Femur (tissue), 1 donor: Measurements from ENCODE around the gene CLCNKA.
"Not testable (repeated sequence)": the region's sequence is repeated elsewhere in the genome, so short reads cannot be mapped to it uniquely, and the experiment has no call there.

Experiments
- DNase-seq: peaks from one replicate; pipeline ENCODE4 v3.0.0-alpha.2; 2017

Gene CLCNKA

DNA sequence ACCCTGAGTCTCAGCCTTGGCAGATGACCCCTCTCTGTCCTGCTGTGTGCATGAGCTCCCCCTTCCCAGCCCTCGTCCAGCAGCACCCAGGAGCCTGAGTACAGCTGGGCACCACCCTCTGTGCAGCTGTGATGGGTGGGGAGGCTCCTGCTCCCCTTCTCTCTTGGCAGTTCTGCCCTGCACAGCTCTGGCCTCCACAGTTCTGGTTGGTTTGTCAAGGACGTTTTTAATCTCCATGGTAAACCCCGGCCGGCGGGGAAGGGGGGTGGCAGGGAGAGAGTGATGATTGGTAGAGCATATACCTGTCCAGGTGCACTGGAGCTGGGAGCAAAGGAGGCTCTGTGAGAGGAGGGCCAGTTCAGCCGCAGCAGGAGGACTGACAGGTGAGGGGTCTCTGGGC is at the start of gene CLCNKA:
Gene CLCNKA (plus strand): TSS at position 356 of the 400 bp plus-strand sequence. CDS start 584 bp downstream, outside the sequence.
- DNase-seq: no peak

DNA sequence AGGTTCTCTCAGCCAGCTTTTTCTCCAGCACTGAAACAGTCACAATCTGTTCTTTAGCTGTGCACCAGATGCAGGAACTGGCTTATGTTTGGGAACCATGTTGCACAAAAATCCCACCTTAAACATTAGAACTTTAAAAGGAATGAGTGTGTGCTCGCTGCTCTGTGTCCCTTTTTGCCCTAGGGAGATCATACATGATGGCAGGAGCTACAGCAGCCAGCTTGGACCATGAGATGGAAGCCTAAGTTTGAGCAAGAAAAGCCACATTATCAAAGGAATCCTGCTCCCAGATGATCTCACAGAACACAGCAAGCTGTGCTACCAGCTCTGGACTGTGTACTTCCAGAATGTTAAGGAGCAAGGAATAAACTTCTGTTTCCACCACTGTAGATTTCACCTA is 49.4 kb upstream of the CLCNKA start:
- no peak for DNase-seq

DNA sequence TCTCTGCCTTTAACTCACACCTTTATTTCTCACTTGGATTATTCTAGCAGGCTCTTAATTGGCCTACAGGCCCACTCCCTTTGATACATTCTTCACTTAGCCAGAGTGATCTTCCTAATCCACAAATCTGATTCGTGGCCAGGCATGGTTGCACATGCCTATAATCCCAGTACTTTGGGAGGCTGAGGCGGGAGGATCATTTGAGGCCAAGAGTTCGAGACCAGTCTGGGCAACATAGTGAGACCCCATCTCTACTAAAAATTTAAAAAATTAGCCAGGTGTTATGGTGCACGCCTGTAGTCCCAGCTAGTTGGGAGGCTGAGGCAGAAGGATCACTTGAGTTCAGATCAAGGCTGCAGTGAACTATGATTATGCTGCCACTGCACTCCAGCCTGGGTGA is 48.1 kb upstream of the CLCNKA start:
- no peak for DNase-seq

DNA sequence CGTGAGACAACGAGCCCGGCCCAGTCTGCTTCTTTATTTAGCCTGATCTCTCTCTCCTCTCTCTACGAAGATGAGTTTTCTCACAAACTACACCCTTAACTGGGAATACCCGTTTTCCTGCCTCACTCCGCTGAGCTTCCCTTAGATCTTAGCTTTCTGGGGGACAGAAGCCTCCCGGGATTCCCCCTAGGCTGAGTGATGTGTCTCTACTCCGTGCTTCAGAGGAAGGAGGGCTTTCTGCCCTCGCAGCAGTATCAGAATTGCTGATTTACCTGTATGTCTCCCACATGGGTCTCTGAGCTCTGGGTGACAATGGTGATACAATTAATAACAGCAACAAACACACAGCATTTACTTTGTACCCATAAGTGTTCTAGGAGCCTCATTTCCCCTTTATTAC is 47.0 kb upstream of the CLCNKA start:
- no peak for DNase-seq

DNA sequence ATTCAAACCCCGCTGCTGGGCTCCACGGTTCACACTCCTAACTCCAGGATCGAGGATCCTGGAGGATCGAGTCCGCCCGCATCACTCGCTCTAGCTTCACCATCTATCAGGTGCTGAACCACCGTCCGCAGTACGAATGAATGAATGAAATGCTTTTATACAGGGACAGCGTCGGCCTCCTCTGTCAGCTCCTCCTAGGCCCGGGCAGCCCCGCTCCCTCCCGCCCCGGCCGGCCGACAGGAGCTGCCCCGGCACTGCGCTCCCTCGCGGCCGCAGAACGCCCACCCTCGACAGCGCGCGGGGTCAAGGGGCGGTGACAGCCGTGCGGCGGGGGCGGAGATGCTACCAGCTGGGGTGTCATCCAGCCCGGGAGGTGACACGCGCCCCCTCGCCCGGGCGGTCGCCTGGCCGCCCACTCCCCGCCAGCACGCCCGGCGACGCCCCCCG is 46.5 kb upstream of the CLCNKA start:
- peak; percentile 77 for DNase-seq

DNA sequence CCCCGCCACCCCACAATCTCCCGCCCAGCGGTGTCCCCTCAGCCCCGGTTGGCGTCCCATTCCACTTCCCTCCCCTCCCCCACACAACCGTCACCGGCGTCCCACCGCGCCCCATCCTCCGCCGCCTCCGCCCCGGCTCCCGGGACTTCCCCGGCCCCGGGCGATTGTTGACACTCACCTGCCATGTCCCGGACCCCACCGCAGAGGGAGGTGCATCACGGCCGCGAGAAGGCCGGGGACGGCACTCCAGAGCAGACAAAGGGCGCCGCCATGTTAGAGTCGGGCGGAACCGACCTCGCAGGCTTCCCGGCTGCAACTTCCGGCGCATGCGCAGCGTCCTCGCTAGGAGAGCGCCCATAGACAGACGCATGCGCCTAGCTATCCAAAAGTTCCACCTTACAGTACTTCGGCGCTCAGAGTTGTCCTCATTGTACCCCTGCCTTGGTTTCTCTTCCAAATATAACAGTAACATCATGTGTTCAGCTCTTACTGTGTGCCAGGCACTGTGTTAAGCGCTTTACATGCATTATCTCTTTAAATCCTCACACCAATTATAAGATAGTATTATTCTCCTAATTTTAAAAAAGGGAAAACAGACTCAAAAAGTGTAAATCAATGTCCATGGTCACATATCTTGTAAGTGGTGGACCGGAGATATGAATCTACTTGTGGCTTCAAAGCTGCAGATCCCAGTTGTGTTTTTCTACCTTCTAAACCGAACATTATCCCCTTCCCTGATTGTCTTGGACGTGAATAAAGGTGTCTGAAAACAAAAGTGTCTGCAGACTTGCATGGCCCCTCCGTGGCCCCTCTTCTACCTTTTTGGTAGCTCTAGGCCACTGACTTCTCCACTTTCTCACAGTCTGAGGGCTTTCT is 45.8 kb upstream of the CLCNKA start, which contains the start of gene ZBTB17:
Gene ZBTB17 (minus strand): TSS at position 297 of the 876 bp plus-strand sequence. CDS start 27,606 bp downstream, outside the sequence.
- peak; percentile 96 for DNase-seq

DNA sequence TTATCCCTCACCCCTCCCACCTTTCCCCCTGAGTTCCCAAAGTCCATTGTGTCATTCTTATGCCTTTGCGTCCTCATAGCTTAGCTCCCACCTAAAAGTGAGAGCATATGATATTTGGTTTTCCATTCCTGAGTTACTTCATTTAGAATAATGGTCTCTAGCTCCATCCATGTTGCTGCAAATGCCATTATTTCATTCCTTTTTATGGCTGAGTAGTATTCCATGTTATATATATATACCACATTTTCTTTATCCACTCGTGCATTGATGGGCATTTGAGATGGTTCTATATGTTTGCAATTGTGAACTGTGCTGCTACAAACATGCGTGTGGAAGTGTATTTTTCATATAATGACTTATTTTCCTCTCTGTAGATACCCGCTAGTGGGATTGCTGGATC is 43.9 kb upstream of the CLCNKA start:
- not testable (repeated sequence) for DNase-seq

DNA sequence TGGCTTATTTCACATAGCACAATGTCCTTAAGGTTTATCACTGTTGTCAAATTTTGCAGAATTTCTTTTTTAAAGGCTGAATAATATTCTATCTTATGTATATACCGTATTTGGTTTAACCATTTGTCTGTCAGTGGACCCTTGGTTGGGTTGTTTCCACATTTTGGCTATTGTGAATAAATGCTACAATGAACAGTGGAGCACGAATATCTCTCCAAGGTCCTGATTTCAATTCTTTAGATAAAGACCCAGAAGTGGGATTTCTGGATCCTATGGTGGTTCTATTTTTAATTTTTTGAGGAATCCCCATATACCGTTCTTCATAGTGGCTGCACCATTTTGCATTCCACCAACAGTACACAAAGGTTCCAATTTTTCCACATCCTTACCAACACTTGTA is 40.2 kb upstream of the CLCNKA start:
- DNase-seq: no peak

DNA sequence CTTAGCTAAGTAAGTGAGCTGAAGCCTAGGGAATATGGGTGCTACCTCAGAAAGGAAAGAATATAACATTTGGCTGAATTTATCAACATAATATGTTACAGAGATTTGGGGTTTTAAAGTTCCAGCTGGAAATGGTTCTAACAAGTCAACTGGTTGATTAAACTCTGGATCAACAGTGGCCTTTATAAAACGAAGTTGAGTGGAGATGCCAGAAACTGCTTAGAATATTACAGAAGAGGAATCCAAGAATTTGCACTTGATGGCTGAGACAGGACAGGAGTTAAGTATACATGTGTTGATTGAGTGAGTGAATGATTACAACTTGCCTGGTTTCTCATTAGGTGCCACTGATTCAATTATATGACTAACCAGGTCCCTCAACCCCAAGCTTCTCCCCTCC is 38.6 kb upstream of the CLCNKA start:
- DNase-seq: no peak

DNA sequence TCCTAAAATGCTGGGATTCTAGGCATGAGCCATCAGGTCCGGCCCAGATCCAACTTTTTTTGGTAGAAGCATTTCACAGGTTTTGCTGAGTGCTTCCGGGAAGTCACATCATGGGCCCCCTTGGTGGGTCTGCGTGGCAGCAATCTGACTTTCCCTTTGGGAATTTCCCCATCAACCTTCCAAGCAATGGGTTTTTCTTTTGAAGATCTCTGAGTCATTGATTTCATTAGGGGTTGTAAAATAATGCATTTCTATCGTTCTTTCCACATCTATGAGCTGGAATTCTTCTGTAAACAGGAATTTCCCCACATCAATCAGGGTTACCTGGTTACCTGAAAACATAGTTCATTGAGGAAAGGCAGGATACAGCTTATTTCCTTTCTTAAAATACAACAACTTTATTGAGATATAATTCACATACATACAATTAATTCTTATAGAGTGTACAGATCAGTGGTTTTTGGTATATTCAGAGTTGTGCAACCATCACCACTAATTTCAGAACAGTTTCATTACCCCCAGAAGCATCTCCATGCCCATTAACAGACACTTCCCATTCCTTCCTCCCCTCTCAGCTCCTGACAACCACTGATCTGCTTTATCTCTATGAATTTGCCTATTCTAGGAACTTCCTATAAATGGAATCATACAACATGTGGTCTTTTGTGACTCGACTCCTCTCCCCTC is 36.1 kb upstream of the CLCNKA start:
- DNase-seq: no peak

DNA sequence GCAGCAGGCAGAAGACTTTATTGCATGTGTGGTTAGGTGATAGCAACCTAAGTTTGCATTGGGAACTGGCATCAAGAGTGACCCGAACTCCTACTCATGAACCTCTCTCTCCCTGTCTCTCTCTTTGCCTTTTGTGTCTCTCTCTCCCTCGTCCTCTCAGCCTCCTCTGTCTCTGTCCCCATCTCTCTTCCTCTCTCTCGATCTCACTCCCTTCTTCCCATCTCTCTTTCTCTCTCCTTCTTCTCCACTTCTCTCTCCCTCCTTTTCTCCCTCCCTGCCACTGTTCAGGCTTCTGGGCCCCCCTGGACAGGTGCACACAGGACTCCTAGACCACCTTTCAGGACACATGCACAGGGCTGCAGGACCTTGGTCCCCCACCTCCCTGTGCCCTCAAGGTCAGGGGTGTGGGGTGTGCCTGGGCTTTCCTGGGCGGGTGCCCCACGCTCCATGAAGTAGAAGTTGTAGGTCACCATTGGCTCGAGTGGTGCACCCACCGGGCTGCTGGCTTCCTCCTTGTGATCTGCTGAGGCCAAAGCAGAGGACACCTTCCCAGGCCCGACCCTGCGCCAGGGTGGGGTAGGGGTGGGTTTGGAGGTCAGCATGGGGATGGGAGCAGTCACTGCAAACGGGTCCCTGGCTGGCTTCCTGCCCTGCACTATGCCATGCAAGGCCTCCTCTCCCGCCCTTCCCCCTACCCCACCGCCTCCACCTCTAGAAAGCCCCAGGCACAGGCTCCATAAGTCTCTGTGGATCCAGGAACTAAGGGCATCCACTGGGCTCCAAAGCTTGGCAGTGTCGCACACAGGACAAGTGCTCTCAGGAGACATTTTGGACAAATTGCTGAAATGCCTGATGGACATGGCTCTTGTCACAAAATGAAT is 32.7 kb upstream of the CLCNKA start:
- no peak for DNase-seq

DNA sequence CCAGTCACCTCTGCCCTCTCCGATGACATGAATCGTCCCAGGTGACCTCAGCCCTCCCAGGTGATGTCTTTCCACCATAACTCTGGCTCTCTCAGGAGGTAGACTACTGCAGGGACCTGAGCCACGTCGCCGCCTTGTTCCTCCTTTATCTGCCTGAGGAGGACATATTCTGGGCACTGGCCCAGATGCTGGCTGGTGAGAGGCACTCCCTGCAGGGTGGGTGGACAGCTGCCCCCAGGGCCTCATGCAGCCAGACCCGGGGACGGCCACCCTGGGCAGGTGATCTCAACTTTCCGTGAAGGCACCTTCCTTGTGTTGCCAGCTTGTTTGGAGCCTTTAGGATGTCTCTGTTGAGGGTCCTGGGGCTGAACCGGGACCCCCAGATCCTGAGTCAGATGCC is 32.1 kb upstream of the CLCNKA start:
- DNase-seq: no peak

DNA sequence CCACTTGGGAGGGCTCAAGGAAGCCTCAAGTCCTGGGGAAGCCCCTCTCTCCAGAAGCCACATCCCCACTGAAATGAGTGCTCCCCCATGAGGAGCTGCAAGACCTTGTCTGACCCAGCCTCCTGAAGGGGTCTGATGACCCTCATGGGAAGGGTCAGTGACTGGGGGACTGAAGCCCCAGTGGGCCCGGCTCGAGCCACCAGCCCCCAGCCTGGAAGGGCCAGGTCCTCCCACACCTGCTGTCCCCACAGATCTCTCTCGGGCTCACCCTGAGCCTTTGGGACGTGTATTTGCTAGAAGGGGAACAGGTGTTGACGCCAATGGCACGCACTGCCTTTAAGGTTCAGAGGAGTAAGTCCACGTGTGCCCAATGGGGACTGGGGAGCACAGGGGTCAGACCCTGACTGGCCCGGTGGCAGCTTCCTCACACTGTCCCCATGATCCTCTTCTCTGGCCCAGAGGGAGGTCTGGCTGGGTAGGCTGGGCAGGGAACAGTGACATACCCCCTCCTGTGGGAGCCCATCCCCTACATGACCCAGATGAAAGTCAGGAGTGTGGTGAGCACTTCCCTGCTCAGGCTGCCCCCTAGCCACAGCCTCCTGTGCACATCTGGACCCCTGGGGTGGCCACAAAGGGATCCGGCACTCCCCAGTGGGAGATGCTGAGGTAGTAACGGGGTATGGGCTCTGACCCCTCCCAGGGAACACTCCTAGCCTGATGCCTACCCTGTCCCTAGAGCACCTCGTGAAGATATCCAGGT is 30.2 kb upstream of the CLCNKA start:
- DNase-seq: no peak

DNA sequence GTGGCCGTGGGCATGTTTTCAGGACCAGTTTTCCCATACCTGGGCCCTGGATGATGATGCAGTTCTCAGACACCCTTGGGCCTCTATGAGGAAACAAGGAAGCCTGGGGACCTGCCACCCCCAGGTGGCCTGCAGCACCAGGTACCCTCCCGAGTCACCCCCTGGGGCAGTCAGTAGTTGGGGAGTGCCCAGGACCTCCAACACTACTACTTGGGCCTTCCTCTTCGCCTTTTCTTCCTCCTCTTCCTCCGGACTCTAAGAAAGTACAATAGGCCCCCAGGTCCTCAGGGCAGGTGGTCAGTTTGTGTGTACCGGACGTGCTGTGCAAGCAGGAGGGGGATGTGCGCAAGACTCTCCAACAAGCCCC is 29.7 kb upstream of the CLCNKA start:
- DNase-seq: no peak

DNA sequence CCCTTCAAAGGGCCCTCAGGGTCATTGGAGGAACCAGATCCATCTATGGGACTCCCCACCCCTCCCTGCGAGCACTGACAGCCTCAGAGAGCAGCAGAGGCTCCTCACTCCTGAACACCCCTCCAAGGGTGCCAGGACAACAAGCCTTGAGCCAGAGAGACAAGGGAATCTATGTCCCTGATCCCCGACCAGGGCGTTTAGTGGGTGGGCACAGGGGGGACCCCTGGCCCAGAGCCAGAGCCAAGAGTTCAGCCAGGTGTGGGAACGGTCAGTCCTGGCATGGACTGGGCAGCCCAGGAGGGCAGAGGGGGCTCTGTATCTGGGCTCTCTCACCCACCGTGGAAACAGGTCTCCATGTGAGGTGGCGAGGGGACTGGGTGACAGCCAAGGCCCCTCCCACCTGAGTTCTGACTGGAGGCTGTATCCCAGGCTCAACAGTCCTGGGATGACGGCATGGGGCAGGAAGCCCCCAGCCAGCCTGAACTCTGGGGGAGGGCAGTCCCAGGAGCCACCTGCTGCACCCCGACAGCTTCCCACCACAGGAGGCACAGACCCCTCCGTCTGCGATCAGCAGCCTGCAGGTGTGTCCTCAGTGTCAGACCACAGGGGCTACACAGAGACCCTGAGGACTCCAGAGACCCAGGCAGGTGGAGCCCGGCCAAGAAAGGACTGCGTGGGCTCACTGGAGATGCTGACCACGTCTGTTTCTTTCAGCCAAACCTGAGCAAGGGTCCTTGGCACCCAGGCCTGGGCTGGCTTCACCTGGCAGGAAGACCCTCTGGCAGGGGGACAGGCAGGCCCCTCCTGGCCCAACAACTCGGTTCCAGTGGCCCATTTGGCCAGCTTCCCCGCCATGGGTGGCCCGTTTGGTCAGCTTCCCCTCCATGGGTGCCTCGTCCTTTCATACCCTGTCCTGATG is 29.0 kb upstream of the CLCNKA start:
- DNase-seq: no peak

DNA sequence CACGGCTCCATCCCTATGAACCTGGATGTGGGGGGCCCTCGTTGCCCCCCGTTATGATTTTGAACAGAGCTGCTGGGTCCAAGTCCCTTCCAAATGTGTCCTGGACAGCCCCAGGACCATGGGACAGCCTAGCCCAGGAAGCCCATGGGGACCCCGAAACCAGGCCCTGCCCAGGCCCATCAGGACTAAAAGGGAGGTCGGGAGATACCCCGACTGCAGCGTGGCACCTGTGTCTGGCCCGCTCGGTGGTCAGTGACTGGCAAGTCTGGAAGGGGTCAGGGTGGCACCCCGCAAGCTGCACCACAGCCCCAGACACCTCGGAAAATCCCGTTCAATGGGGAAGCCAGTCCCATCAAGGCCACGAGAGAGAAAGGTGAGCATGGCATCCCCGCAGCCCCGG is 28.2 kb upstream of the CLCNKA start:
- no peak for DNase-seq

DNA sequence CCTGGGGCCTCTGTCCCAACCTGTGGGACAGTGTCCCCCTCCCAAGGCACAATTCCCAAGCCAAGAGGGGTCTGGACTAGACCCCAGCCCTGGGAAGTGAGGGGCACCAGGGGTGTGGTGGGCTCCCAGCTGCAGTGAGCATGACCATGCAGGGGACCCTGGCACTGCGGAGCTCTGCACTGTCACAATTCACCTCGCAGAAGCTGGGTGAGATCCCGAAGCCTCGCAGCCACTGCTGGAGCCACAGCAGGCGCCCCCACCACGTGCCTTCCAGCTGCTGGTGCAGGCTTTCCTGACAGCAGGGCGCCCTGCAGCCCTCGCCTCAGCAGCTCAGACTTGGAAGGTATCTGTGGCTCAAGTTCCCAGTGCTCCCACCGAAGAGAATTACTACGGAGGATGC is 27.8 kb upstream of the CLCNKA start:
- DNase-seq: no peak

DNA sequence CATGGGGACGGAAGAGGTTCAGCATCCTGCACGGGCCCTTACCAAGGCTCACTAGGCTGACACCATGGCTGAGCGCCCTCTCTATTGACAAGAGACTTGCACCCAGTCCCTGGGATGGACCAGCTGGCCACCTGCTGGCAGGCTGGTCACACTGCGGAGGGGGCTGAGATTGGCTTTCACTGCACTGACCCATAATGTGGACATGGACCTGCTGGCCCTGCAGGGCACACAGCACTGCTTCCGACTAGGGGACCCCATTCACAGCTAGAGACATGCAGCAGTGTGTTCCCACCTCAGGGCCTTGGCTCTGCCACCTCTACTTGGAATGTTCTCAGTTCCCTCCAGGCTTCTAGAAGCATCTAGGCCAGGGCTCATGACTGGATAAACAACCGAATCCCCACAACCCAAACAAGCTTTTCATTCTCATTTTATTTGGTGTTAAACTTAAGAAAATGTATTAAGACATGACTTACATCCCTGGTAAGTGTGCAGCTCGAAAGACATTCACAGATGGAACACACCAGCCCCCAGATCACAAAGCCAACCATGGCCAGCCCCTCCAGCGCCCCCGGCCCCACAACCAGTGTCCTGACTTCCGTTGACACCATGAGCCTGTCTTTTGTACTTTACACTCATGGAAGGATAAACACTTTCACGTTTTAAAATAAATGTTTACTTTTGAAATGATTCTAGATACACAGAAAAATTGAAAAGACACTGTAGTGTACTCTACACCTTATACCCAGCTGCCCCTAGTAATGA is 27.1 kb upstream of the CLCNKA start:
- DNase-seq: peak; percentile 60

DNA sequence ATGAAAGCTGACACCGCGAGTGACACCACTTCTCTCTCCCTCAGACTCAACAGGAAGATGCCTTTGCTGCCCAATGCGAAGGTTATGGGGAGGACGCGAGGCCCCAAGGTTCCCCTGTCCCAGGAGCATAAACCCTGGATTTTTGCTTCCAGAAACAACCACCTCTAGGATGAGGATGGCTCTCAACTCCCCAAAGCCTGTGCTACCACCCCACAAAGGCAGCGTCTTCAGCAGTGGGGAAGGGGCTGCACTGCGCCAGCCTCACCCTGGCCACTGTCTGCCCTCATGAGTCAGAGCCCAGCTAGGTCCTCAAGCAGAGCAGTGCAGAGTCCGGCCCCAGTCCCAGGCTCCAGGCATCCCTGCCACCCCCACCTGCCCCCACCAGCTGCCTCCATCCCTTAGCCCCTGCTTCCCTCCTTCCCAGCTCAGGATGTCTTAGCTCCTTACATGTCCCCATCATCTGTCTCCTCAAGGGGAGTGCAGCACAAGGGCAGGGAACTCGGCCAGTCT is 24.7 kb upstream of the CLCNKA start:
- no peak for DNase-seq

DNA sequence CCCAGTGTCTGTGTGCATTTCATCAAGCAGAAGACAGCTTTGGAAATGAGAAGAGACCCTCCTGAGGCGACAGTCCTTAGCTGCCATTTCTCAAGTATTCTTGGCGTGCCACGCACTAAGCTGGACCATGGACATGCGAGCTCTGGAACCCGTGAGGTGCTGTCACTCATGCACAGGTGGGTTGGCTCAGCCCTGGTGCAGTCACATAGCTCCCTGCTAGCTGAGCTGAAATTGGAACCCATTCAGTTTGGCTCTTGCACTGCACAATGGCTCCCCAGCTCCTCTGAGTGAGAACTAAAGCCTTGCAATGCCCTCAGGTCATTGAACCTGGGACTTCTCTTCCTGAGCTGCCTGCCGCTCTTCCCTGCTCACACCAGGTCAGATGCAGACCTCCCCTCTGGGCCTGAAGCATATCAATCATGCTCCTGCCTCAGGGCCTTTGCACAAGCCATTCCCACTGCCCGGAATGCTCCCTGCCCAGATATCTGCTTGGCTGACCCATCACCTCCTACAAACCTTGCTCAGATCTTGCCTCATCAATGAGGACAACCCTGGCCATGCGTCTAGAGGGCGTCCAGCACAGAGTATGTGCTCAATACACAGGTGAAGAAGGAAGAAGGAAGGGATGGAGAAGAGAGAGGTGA is 24.1 kb upstream of the CLCNKA start:
- DNase-seq: no peak
